Fibroblast of lung (primary cell): ENCODE results near the gene TAGAP. TPM values are rescaled to one million over a fixed set of nuclear protein-coding genes. Genes with fewer than 3 reads are reported as not detected.
"Not testable (repeated sequence)": the region's sequence is repeated elsewhere in the genome, so short reads cannot be mapped to it uniquely, and the experiment has no call there.

Experiments
- DNase-seq, 2 donors: peaks; one replicate each; pipeline versions ENCODE4 v3.0.0 to v3.0.0-alpha.2; 2010; ENCODE audit warnings: low read depth in 2 of 2
- H2AFZ ChIP-seq: 2 replicates; pipeline ENCODE4 v1.5.1; 2012; ENCODE audit warnings: low read length, control low read depth, inconsistent platforms
- H3K27ac ChIP-seq: 2 replicates; pipeline ENCODE4 v1.5.1; 2011; ENCODE audit warnings: low read length, control low read depth; ENCODE audit not compliant: insufficient read depth
- H3K27me3 ChIP-seq: 2 replicates; pipeline ENCODE4 v1.5.1; 2011; ENCODE audit warnings: mild to moderate bottlenecking, low read length; ENCODE audit not compliant: control insufficient read depth, insufficient read depth
- H3K36me3 ChIP-seq: 2 replicates; pipeline ENCODE4 v1.5.1; 2011; ENCODE audit warnings: low read length; ENCODE audit not compliant: control insufficient read depth, insufficient read depth
- H3K4me1 ChIP-seq: 2 replicates; pipeline ENCODE4 v1.5.1; 2011; ENCODE audit warnings: low read length; ENCODE audit not compliant: control insufficient read depth, insufficient read depth; ENCODE audit errors: extremely low read depth
- H3K4me2 ChIP-seq: 2 replicates; pipeline ENCODE4 v1.5.1; 2011; ENCODE audit warnings: low read length, control low read depth; ENCODE audit not compliant: insufficient read depth; ENCODE audit errors: extremely low read depth
- H3K4me3 ChIP-seq, 4 experiments: fragments of 200-600 bp in 1 of 4; sonication (generic) in 1 of 4; replicated peaks in 1 of 4; 2 replicates each; pipeline ENCODE4 v1.5.1; 2011 to 2016; ENCODE audit warnings: low read length in 4 of 4, low read depth in 3 of 4, mild to moderate bottlenecking in 3 of 4, control low read depth in 2 of 4, inconsistent platforms in 1 of 4, mixed read lengths in 1 of 4; ENCODE audit not compliant: insufficient read depth in 1 of 4; ENCODE audit errors: control extremely low read depth in 1 of 4
- H3K79me2 ChIP-seq: 2 replicates; pipeline ENCODE4 v1.5.1; 2012; ENCODE audit warnings: mild to moderate bottlenecking, low read length, inconsistent platforms; ENCODE audit not compliant: control insufficient read depth, insufficient read depth
- H3K9ac ChIP-seq: 2 replicates; pipeline ENCODE4 v1.5.1; 2011; ENCODE audit warnings: mild to moderate bottlenecking, low read length, control low read depth; ENCODE audit not compliant: insufficient read depth
- H3K9me3 ChIP-seq: 2 replicates; pipeline ENCODE4 v1.5.1; 2012; ENCODE audit warnings: low read depth, low read length; ENCODE audit not compliant: control insufficient read depth, insufficient read depth
- H4K20me1 ChIP-seq: 2 replicates; pipeline ENCODE4 v1.5.1; 2011; ENCODE audit warnings: low read length; ENCODE audit not compliant: control insufficient read depth, insufficient read depth; ENCODE audit errors: extremely low read depth
- CTCF ChIP-seq, 2 donors: IDR thresholded peaks in 1 of 2; conservative IDR thresholded peaks in 1 of 2; 1 replicate in 1 of 2; 2 replicates in 1 of 2; pipeline ENCODE4 v1.5.1; 2011 to 2012; ENCODE audit warnings: low read length in 2 of 2, control low read depth in 1 of 2, inconsistent platforms in 1 of 2, low read depth in 1 of 2, mild to moderate bottlenecking in 1 of 2
- EZH2 ChIP-seq: IDR thresholded peaks from 2 replicates; pipeline ENCODE4 v1.5.1; 2012; ENCODE audit warnings: low read length, control low read depth, mild to moderate bottlenecking; ENCODE audit errors: missing control alignments
- polyA plus RNA-seq, 2 donors: library from polyadenylated mRNA; depleted of rRNA in 1 of 2; stranded (reverse) in 1 of 2; unstranded in 1 of 2; fragments of >200 nt; gene quantifications; 2 replicates each; pipeline ENCODE4 v1.2.1, GENCODE V29; 2011 to 2012; ENCODE audit warnings: missing spikeins in 1 of 2
- total RNA-seq: library from RNA; depleted of rRNA; stranded (reverse); fragments of >200 nt; gene quantifications from 2 replicates; pipeline ENCODE4 v1.2.1, GENCODE V29; 2014

TAGAP gene
- total and polyA plus RNA-seq, 2 donors (not counting 1 experiment from before 2014, with no cell fraction given), result not detected

DNA sequence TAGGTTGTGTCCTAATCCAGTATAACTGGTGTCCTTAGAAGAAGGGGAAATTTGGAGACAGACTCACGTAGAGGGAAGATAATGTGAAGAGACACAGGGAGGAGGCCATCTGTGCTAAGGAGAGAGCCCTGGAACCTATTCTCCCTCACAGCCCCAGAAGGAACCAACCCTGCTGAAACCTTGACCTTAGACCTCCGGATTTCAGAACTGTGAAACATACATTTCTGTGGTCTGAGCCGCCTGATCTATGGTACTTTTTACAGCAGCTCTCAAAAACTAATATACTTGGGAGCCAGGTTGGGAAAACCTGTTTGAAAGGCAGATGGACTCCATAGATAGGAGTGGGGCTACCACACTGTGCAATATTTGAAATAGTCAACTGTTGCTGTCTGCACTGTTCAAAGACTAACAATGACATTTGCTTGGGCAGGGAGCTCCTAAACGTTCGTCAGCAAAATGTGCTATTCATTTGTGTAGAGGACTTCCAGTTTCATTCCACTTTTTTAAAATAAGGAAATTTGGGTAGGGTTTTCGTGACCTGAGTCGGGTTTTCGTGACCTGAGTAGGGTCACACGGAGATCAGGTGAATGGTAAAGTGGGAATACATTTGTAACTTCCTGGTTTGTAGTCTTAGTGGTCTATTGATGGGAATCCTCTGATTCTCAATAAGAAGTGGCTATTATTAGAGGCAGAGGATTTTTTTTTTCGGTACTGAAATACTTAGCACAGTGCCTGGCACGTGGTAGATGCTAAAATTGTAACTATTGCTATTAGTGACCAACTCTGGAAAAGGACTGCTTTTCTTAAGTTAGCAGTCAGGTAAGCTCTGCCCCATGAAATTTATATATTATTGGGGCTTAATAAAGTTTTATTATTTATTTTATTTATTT, 11.4 kb downstream of the TAGAP start:
- no peaks in the 10 kb centered on the region for H3K36me3 ChIP-seq
- H3K9ac ChIP-seq, result no peak overlapping the region
- no peak overlapping the region for H3K4me2 ChIP-seq
- H3K27ac ChIP-seq, result no peak overlapping the region
- no peaks in the 10 kb centered on the region for H3K27me3 ChIP-seq
- no peaks in the 10 kb centered on the region for H3K4me1 ChIP-seq
- no peak overlapping the region for H3K4me3 ChIP-seq
- H3K9me3 ChIP-seq, result no peaks in the 10 kb centered on the region
- no peak for DNase-seq
- no peaks in the 10 kb centered on the region for H4K20me1 ChIP-seq
- TF ChIP-seq CTCF (conservative IDR thresholded peaks at IDR 0.05 in 1 of 2, IDR thresholded peaks at IDR 0.05 in 1 of 2; ENCODE audit: low read depth in 1 of 2, low read length in 2 of 2), result no peak
- TF ChIP-seq EZH2, result no peak
- H3K79me2 ChIP-seq, result no peaks in the 10 kb centered on the region
- no peak overlapping the region for H2AFZ ChIP-seq

- Histone ChIP-seq H3K27ac (no peak overlapping the region), H3K79me2 (no peaks in the 10 kb centered on the region), H3K4me3 (no peak overlapping the region), H3K9ac (no peak overlapping the region), H3K4me1 (no peaks in the 10 kb centered on the region), H2AFZ (no peak overlapping the region), H3K27me3 (no peaks in the 10 kb centered on the region), H4K20me1 (no peaks in the 10 kb centered on the region), H3K9me3 (no peaks in the 10 kb centered on the region), H3K36me3 (no peaks in the 10 kb centered on the region), H3K4me2 (no peak overlapping the region)
- TF ChIP-seq CTCF (conservative IDR thresholded peaks at IDR 0.05 in 1 of 2, IDR thresholded peaks at IDR 0.05 in 1 of 2; ENCODE audit: low read depth in 1 of 2, low read length in 2 of 2) (no peak), EZH2 (no peak)
- no peak for DNase-seq
These were observed 12.9 kb downstream of the TAGAP start for GRCh38 chr6:159031846-159032245.

DNA sequence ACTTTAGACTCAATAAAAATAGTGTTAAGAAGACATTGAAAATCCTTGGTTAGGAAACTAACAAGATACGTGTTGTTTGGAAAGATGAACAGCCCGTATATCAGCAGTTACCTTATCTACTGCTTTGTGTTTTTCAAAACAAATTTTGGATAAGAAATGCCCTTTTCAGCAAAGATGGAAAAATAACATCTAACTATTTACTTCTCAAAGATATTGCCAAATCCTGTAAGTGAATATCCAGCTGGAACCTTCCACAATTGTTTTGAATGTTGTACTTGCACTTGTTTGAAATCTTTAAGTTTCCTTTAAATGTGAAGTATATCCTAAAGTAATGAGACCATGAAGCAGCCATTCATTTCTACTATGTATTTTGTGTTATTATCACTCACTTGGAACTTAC, 14.6 kb downstream of the TAGAP start:
- H3K9ac ChIP-seq, result no peak overlapping the region
- H3K27ac ChIP-seq, result no peak overlapping the region
- no peaks in the 10 kb centered on the region for H3K36me3 ChIP-seq
- H3K4me3 ChIP-seq, result no peak overlapping the region
- no peaks in the 10 kb centered on the region for H4K20me1 ChIP-seq
- DNase-seq, result no peak
- no peak for TF ChIP-seq EZH2
- TF ChIP-seq CTCF (conservative IDR thresholded peaks at IDR 0.05 in 1 of 2, IDR thresholded peaks at IDR 0.05 in 1 of 2; ENCODE audit: low read depth in 1 of 2, low read length in 2 of 2), result no peak
- H3K4me2 ChIP-seq, result no peak overlapping the region
- no peaks in the 10 kb centered on the region for H3K27me3 ChIP-seq
- no peaks in the 10 kb centered on the region for H3K79me2 ChIP-seq
- no peak overlapping the region for H2AFZ ChIP-seq
- no peaks in the 10 kb centered on the region for H3K4me1 ChIP-seq
- H3K9me3 ChIP-seq, result no peaks in the 10 kb centered on the region

DNA sequence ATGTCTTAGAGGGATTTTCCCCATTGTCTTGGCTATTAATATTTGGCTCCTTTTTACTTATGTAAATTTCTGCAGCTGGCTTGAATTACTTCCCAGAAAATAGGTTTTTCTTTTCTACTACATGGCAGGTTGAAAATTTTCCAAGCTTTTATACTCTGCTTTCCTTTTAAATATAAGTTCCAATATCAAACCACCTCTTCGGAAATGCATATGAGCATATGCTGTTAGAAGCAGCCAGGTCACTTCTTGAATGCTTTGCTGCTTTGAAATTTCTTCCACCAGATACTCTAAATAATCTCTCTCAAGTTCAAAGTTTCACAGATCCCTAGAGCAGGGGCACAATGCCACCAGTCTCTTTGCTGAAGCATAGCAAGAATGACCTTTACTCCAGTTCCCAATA, 19.6 kb downstream of the TAGAP start:
- H3K79me2 ChIP-seq, result not testable (repeated sequence)

More for the DNA sequence above, 19.6 kb downstream of the TAGAP start:
- H3K4me1 ChIP-seq, H3K9ac ChIP-seq, H3K9me3 ChIP-seq, H3K27ac ChIP-seq, DNase-seq, H3K4me2 ChIP-seq, H2AFZ ChIP-seq, H3K36me3 ChIP-seq, H4K20me1 ChIP-seq, H3K27me3 ChIP-seq, H3K4me3 ChIP-seq: not testable (repeated sequence)
